Epithelial cell of esophagus (primary cell): Measurements from ENCODE around the gene CAPN1.
"Not testable (repeated sequence)": the region's sequence is repeated elsewhere in the genome, so short reads cannot be mapped to it uniquely, and the experiment has no call there.

ENCODE experiments used
- DNase-seq: peaks from one replicate; pipeline ENCODE4 v3.0.0; 2010; ENCODE audit warnings: low read depth
- H3K4me3 ChIP-seq: 2 replicates; pipeline ENCODE4 v1.5.1; 2011; ENCODE audit warnings: mild to moderate bottlenecking, low read length, control low read depth
- CTCF ChIP-seq: IDR thresholded peaks from 2 replicates; pipeline ENCODE4 v1.5.1; 2011; ENCODE audit warnings: low read depth, mild to moderate bottlenecking, low read length, control low read depth, inconsistent platforms; ENCODE audit not compliant: insufficient read depth; ENCODE audit errors: missing control alignments

The CAPN1 gene

GRCh38 chr11:65172600-65172999 lies 9.1 kb upstream of the CAPN1 start:
- no peak for DNase-seq
- no peak for TF ChIP-seq CTCF
- no peak overlapping the region for H3K4me3 ChIP-seq

- DNase-seq, result peak; percentile 35
- not testable (repeated sequence) for H3K4me3 ChIP-seq
These were observed 7.1 kb upstream of the CAPN1 start for GRCh38 chr11:65174571-65175010.

GRCh38 chr11:65180877-65181568 lies 705 bp upstream of the CAPN1 start:
- peak; percentile 49 for TF ChIP-seq CTCF
- DNase-seq, result peak; percentile 51
- H3K4me3 ChIP-seq, result peak overlapping the region; percentile 95

- peak overlapping the region; percentile 95 for H3K4me3 ChIP-seq
- TF ChIP-seq CTCF, result no peak
- DNase-seq, result peak; percentile 66
These were observed 786 bp downstream of the CAPN1 start for GRCh38 chr11:65182258-65183170.

GRCh38 chr11:65183201-65183891 lies 1.6 kb downstream of the CAPN1 start:
- DNase-seq, result peak; percentile 91
- peak overlapping the region; percentile 95 for H3K4me3 ChIP-seq
- TF ChIP-seq CTCF, result no peak

GRCh38 chr11:65184146-65184545 lies 2.4 kb downstream of the CAPN1 start:
- TF ChIP-seq CTCF, result no peak
- H3K4me3 ChIP-seq, result peak overlapping the region; percentile 95
- no peak for DNase-seq

GRCh38 chr11:65185171-65185570 lies 3.4 kb downstream of the CAPN1 start:
- no peak overlapping the region for H3K4me3 ChIP-seq
- TF ChIP-seq CTCF, result no peak
- no peak for DNase-seq
